SK-N-SH treated with all-trans-retinoic acid at 6 μM for 48 hours (cell line): ENCODE measurements around the gene CDH4.

Experiments used
- ARNTL ChIP-seq: fragments of 450-650 bp; formaldehyde crosslinking; IDR thresholded peaks from 2 replicates; pipeline ENCODE4 v1.5.0; 2020; ENCODE audit warnings: low read depth, mild to moderate bottlenecking, moderate library complexity, borderline replicate concordance
- BACH2 ChIP-seq: fragments of 250-450 bp; sonication (Bioruptor Pico); IDR thresholded peaks from 2 replicates; pipeline ENCODE4 v1.9.0; 2021; ENCODE audit warnings: mild to moderate bottlenecking, borderline replicate concordance
- OSR1 ChIP-seq: fragments of 250-450 bp; sonication (Bioruptor Pico); IDR thresholded peaks from 2 replicates; pipeline ENCODE4 v1.8.0; 2022; ENCODE audit warnings: moderate library complexity, mild to moderate bottlenecking, inconsistent platforms
- ZC3H10 ChIP-seq: fragments of 250-450 bp; sonication (Bioruptor Pico); IDR thresholded peaks from 2 replicates; pipeline ENCODE4 v1.5.1; 2021; ENCODE audit warnings: mild to moderate bottlenecking, moderate library complexity
- ZFP3 ChIP-seq: fragments of 250-450 bp; sonication (Bioruptor Pico); IDR thresholded peaks from 2 replicates; pipeline ENCODE4 v1.5.0; 2020; ENCODE audit warnings: mild to moderate bottlenecking, moderate library complexity
- TF ChIP-seq, protein P1 (sequence below): fragments of 250-450 bp; sonication (Bioruptor Pico); IDR thresholded peaks from 2 replicates; pipeline ENCODE4 v1.8.0; 2020; ENCODE audit warnings: mild to moderate bottlenecking, moderate library complexity, borderline replicate concordance

DNA sequence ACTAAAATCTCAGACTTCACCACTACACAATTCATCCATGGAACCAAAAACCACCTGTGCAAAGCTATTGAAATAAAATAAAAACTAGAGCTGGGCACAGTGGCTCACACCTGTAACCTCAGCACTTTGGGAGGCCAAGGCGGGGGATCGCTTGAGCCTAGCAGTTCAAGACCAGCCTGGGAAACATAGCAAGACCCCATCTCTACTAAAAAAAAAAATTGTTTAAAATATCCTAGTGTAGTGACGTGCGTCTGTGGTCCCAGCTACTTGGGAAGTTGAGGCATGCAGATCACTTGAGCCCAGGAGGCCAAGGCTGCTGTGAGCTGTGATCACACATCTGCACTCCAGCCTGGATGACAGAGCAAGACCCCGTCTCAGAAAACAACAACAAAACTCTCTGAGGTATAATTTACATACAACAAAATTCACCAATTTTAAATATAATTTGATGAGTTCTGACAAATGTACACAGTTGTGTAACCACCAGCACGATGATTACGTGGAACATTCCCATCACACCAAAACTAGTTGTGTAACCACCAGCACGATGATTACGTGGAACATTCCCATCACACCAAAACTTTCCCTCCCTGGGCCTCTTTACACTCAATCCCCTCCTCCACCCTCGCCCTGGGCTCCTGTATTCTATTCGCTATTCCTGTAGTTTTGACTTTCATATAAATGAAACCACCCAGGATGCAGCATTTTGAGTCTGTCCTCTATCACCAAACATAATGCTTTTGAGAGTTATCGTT is 706.1 kb downstream of the CDH4 start:
- TF ChIP-seq BACH2 (CRISPR knock-in tag) (no peak), OSR1 (CRISPR knock-in tag) (no peak), ARNTL (CRISPR knock-in tag) (no peak), ZC3H10 (CRISPR knock-in tag) (no peak), ZFP3 (CRISPR knock-in tag) (no peak)
- TF ChIP-seq, protein P1, sequence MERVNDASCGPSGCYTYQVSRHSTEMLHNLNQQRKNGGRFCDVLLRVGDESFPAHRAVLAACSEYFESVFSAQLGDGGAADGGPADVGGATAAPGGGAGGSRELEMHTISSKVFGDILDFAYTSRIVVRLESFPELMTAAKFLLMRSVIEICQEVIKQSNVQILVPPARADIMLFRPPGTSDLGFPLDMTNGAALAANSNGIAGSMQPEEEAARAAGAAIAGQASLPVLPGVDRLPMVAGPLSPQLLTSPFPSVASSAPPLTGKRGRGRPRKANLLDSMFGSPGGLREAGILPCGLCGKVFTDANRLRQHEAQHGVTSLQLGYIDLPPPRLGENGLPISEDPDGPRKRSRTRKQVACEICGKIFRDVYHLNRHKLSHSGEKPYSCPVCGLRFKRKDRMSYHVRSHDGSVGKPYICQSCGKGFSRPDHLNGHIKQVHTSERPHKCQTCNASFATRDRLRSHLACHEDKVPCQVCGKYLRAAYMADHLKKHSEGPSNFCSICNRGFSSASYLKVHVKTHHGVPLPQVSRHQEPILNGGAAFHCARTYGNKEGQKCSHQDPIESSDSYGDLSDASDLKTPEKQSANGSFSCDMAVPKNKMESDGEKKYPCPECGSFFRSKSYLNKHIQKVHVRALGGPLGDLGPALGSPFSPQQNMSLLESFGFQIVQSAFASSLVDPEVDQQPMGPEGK (CRISPR knock-in tag), result no peak
